Measurements from ENCODE around the gene APOE.
A peak's percentile ranks its signal among the peaks of the same experiment; 100 is the strongest.
"Not testable (repeated sequence)": the region's sequence is repeated elsewhere in the genome, so short reads cannot be mapped to it uniquely, and the experiment has no call there.

APOE gene

GRCh38 chr19:44886141-44886540, 19.5 kb upstream of the APOE start:
- no peak for DNase-seq

DNA sequence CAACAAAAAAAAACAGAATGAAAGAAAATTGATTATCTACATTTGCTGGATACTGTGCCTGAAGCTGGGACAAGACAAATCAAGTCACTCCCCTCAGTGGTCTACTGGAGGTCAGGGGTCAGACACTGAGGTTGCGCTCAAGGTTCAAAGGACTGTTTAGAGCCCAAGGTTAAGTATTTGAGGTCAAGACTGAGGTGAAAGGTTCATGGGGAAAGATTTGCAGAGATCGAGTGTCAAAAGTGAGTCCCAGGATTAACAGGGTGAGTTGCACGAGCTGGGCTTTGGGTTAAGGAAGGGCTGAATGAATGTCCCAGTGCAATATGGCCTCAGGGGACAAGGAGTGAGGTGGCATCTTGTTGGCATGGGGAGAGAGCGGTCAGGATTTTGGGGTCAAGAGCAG, 17.9 kb upstream of the APOE start:
- no peak for DNase-seq

- not testable (repeated sequence) for DNase-seq
Observed at GRCh38 chr19:44888335-44888734, 17.3 kb upstream of the APOE start.

- DNase-seq: no peak
Observed at GRCh38 chr19:44889830-44890365, 15.7 kb upstream of the APOE start.

DNA sequence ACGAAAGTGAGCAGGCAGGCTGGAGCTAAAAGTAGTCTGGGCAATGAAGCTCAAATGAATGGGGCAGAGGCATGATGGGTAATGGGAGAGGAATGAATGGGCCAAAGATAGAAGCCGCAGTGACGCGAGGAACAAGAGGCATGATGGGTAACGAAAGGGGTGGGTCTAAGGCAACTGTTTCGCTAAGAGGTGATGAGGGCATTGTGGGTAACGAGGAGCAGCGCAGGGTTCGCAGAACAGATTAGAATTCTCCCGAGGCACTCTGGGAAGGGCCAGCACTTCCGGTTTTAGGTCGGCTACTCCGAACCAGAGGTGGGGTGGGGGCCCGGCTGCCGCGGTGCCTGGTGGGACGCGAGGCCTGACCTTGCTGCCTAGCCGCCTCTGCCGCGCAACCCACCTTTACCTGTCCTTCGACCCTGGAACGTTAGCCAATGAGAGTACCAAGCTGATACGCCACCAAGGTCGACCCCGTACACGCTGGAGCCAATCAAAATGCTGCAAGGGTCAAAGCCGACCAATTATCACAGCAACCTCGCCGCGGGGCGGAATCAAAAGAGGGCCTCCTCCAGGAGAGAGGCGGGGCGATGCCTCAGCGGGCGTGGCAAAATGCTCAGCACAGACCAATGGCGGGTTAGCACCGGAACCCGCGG, 15.1 kb upstream of the APOE start:
- DNase-seq: peak; percentile 100

DNA sequence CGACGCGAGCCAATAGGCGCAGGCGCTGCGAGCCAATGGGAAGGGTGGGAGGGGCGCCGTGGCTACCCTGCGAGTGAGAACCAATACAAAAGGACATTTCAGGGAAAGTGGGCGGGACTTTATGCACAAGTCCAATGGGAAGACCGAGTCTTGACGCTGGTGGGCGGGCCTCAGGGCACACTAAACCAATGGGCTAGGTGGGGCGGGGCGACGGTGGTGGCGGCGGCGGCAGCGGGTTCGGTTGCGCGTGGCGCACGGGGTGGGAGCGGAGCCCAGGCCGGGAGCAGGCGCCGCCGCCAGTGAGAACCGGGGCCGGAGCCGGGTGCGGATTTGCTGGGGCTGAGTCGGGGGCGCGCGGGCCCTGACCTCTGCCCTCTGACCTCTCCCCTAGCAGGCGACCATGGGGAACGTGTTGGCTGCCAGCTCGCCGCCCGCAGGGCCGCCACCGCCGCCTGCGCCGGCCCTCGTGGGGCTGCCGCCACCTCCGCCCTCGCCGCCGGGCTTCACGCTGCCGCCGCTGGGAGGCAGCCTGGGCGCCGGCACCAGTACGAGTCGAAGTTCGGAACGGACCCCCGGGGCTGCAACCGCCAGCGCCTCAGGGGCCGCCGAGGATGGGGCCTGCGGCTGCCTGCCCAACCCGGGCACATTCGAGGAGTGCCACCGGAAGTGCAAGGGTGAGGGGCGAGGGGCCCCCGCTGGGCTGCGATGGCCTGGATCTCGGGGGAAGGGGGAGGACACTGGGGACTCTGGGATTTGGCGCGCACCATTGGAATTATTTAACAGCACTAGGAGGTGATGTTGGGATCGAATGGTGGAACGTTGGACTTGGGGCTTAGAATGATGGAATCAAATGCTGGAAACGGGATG, 14.3 kb upstream of the APOE start, which contains the start of gene TOMM40:
Gene TOMM40, plus strand, starts transcription at position 239 of the 867 bp plus-strand sequence. Its CDS starts 162 bp downstream, at position 401.
- DNase-seq: peak; percentile 100

GRCh38 chr19:44892932-44893331, 12.7 kb upstream of the APOE start:
- DNase-seq: no peak

DNA sequence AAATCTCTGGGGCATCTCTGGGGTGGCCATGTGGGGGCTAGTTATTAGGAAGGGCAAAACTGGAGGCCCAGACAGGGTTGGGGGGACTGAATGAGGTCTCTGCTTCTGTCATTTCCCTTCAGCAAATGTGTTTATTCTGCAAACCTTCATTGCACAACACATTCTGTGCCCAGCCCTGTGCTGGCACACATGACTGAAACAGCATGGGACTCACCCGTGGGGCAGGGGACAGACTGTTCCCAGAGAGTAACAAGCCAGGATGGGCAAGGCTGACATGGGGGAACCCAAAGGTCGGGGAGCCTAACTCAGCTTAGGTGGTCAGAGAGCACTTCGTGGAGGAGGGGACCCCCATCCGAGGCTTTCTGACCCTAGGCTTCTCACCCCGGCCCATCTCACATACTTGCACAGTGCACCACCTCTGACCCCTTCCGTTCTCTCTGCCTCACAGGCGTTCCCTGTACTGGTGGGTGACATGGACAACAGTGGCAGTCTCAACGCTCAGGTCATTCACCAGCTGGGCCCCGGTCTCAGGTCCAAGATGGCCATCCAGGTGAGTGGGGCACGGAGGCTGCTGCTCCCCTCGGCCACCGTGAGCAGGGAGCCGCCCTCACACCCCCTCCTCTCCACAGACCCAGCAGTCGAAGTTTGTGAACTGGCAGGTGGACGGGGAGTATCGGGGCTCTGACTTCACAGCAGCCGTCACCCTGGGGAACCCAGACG, 12.1 kb upstream of the APOE start:
- no peak for DNase-seq

GRCh38 chr19:44894052-44894400, 11.6 kb upstream of the APOE start:
- DNase-seq: no peak

- no peak for DNase-seq
Observed at GRCh38 chr19:44894946-44895345, 10.7 kb upstream of the APOE start.

GRCh38 chr19:44897835-44898234, 7.8 kb upstream of the APOE start:
- no peak for DNase-seq

DNA sequence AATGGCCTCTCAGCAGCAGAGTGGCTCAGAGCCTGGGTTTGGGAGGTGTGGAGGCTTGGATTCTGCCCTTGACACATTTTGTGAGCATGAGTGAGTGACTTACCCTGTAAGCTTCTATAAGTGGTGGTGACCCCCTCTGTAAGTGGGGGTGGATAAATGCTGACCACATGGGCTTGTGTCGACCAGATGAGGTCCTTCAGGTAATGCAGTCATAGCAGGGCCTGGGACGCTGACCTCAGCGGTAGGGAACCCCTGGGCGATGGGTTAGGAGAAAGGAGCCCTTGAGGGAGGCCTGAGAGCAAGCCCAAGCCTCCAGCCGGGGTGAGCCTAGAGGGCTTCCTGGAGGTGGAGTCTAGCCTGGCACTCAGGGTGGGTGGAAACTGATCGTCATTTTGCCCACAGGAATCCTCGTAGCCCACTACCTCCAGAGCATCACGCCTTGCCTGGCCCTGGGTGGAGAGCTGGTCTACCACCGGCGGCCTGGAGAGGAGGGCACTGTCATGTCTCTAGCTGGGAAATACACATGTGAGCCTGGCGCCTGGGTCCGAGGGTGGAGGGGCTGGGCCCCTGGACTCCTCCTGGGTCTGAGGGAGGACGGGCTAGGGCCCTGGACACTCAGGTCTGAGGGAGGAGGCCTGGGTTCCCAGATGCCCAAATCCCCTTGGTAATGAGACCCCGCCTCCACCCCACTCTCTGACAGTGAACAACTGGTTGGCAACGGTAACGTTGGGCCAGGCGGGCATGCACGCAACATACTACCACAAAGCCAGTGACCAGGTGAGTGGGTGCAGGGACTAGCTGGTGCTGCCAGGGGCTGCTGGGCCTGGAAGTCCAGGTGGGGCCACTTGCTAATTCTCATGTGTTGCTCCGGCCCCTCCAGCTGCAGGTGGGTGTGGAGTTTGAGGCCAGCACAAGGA, 5.0 kb upstream of the APOE start:
- no peak for DNase-seq

DNA sequence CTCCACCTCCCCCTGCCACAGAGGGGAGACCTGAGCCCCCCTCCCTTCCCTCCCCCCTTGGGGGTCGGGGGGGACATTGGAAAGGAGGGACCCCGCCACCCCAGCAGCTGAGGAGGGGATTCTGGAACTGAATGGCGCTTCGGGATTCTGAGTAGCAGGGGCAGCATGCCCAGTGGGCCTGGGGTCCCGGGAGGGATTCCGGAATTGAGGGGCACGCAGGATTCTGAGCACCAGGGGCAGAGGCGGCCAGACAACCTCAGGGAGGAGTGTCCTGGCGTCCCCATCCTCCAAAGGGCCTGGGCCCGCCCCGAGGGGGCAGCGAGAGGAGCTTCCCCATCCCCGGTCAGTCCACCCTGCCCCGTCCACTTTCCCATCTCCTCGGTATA, 2.4 kb upstream of the APOE start:
- no peak for DNase-seq

- DNase-seq: peak; percentile 18
Observed at GRCh38 chr19:44903602-44904425, 1.8 kb upstream of the APOE start.

DNA sequence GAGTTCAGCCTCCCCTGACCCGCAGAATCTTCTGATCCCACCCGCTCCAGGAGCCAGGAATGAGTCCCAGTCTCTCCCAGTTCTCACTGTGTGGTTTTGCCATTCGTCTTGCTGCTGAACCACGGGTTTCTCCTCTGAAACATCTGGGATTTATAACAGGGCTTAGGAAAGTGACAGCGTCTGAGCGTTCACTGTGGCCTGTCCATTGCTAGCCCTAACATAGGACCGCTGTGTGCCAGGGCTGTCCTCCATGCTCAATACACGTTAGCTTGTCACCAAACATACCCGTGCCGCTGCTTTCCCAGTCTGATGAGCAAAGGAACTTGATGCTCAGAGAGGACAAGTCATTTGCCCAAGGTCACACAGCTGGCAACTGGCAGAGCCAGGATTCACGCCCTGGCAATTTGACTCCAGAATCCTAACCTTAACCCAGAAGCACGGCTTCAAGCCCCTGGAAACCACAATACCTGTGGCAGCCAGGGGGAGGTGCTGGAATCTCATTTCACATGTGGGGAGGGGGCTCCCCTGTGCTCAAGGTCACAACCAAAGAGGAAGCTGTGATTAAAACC, 1.1 kb upstream of the APOE start:
- DNase-seq: no peak

DNA sequence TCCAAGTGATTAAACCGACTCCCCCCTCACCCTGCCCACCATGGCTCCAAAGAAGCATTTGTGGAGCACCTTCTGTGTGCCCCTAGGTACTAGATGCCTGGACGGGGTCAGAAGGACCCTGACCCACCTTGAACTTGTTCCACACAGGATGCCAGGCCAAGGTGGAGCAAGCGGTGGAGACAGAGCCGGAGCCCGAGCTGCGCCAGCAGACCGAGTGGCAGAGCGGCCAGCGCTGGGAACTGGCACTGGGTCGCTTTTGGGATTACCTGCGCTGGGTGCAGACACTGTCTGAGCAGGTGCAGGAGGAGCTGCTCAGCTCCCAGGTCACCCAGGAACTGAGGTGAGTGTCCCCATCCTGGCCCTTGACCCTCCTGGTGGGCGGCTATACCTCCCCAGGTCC, 2.0 kb downstream of the APOE start:
- DNase-seq: no peak

DNA sequence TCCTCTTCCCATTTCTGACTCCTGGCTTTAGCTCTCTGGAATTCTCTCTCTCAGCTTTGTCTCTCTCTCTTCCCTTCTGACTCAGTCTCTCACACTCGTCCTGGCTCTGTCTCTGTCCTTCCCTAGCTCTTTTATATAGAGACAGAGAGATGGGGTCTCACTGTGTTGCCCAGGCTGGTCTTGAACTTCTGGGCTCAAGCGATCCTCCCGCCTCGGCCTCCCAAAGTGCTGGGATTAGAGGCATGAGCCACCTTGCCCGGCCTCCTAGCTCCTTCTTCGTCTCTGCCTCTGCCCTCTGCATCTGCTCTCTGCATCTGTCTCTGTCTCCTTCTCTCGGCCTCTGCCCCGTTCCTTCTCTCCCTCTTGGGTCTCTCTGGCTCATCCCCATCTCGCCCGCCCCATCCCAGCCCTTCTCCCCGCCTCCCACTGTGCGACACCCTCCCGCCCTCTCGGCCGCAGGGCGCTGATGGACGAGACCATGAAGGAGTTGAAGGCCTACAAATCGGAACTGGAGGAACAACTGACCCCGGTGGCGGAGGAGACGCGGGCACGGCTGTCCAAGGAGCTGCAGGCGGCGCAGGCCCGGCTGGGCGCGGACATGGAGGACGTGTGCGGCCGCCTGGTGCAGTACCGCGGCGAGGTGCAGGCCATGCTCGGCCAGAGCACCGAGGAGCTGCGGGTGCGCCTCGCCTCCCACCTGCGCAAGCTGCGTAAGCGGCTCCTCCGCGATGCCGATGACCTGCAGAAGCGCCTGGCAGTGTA, 2.7 kb downstream of the APOE start:
- DNase-seq: no peak

DNA sequence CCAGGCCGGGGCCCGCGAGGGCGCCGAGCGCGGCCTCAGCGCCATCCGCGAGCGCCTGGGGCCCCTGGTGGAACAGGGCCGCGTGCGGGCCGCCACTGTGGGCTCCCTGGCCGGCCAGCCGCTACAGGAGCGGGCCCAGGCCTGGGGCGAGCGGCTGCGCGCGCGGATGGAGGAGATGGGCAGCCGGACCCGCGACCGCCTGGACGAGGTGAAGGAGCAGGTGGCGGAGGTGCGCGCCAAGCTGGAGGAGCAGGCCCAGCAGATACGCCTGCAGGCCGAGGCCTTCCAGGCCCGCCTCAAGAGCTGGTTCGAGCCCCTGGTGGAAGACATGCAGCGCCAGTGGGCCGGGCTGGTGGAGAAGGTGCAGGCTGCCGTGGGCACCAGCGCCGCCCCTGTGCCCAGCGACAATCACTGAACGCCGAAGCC, 3.3 kb downstream of the APOE start:
- no peak for DNase-seq

DNA sequence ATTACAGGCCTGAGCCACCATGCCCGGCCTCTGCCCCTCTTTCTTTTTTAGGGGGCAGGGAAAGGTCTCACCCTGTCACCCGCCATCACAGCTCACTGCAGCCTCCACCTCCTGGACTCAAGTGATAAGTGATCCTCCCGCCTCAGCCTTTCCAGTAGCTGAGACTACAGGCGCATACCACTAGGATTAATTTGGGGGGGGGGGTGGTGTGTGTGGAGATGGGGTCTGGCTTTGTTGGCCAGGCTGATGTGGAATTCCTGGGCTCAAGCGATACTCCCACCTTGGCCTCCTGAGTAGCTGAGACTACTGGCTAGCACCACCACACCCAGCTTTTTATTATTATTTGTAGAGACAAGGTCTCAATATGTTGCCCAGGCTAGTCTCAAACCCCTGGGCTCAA, 4.2 kb downstream of the APOE start:
- no peak for DNase-seq

GRCh38 chr19:44911896-44912295, 6.3 kb downstream of the APOE start:
- DNase-seq: not testable (repeated sequence)
